Measurements from ENCODE around the gene PRPF38A. TPM values are rescaled to one million over a fixed set of nuclear protein-coding genes. Genes with fewer than 3 reads are reported as not detected.

The PRPF38A gene
- polyA plus RNA-seq, 3 donors = 19.7 to 30.9 (median 25.2) TPM

GRCh38 chr1:52413410-52413989, 9.1 kb downstream of the PRPF38A start:
- Histone ChIP-seq H3K4me1 (ENCODE audit: control insufficient read depth in 1 of 2, insufficient read depth in 2 of 2, low read length in 2 of 2) (no peaks in the 10 kb centered on the region), H4K20me1 (ENCODE audit: insufficient read depth, low read length) (peaks cover 8% of the 10 kb centered on the region), H3K4me3 (replicated peaks in 1 of 3; ENCODE audit: low read depth in 2 of 3, low read length in 3 of 3) (no peak overlapping the region), H3K36me3 (replicated peaks in 1 of 2; ENCODE audit: control insufficient read depth in 1 of 2, insufficient read depth in 2 of 2, low read length in 2 of 2) (peaks cover 91 to 96% of the 10 kb centered on the region in 2 donors), H3K9ac (ENCODE audit: insufficient read depth, low read length, poor library complexity, severe bottlenecking) (no peak overlapping the region), H3K79me2 (ENCODE audit: insufficient read depth, low read length) (peaks cover 12% of the 10 kb centered on the region), H3K9me3 (replicated peaks in 1 of 2; ENCODE audit: control insufficient read depth in 1 of 2, insufficient read depth in 1 of 2, low read length in 2 of 2) (no peaks in the 10 kb centered on the region), H3K27ac (ENCODE audit: low read depth in 1 of 2, low read length in 2 of 2) (no peak overlapping the region), H2AFZ (ENCODE audit: insufficient read depth, low read depth, low read length, poor library complexity, severe bottlenecking) (no peak overlapping the region), H3K27me3 (ENCODE audit: control insufficient read depth in 2 of 2, insufficient read depth in 2 of 2, low read length in 2 of 2) (no peaks in the 10 kb centered on the region), H3K4me2 (replicated peaks; ENCODE audit: extremely low read depth, low read length, poor library complexity, severe bottlenecking) (no peak overlapping the region)
- Mint-ChIP-seq H3K27ac (no peak overlapping the region), H3K4me1 (no peaks in the 10 kb centered on the region), H3K9me3 (no peaks in the 10 kb centered on the region), H3K36me3 (peaks cover 79 to 89% of the 10 kb centered on the region in 2 donors), H3K4me3 (no peak overlapping the region), H3K27me3 (ENCODE audit: low read depth in 3 of 3) (no peaks in the 10 kb centered on the region)
- TF ChIP-seq CTCF (IDR thresholded peaks at IDR 0.05) = no peak
- DNase-seq = no peak
- intact Hi-C loops (cut with micrococcal nuclease) = no loop called here
- WGBS (ENCODE audit: insufficient coverage) = 95% methylated on average over 8 of the region's 10 CpGs

- H3K27me3 ChIP-seq (ENCODE audit: control insufficient read depth in 2 of 2, insufficient read depth in 2 of 2, low read length in 2 of 2) = no peaks in the 10 kb centered on the region
- H3K4me2 ChIP-seq (replicated peaks; ENCODE audit: extremely low read depth, low read length, poor library complexity, severe bottlenecking) = no peak overlapping the region
- H4K20me1 ChIP-seq (ENCODE audit: insufficient read depth, low read length) = peaks cover 8% of the 10 kb centered on the region
- Mint-ChIP-seq H3K4me1 (no peaks in the 10 kb centered on the region), H3K4me3 (no peak overlapping the region), H3K27ac (peak overlapping the region in 2 of 7 donors; percentile 16 to 25), H3K9me3 (no peaks in the 10 kb centered on the region), H3K27me3 (ENCODE audit: low read depth in 3 of 3) (no peaks in the 10 kb centered on the region), H3K36me3 (peaks cover 83 to 94% of the 10 kb centered on the region in 2 donors)
- intact Hi-C loops (cut with micrococcal nuclease) = no loop called here
- H3K27ac ChIP-seq (ENCODE audit: low read depth in 1 of 2, low read length in 2 of 2) = peak overlapping the region in 1 of 2 donors; percentile 0
- TF ChIP-seq CTCF (IDR thresholded peaks at IDR 0.05) = no peak
- H3K9me3 ChIP-seq (replicated peaks in 1 of 2; ENCODE audit: control insufficient read depth in 1 of 2, insufficient read depth in 1 of 2, low read length in 2 of 2) = no peaks in the 10 kb centered on the region
- H3K9ac ChIP-seq (ENCODE audit: insufficient read depth, low read length, poor library complexity, severe bottlenecking) = no peak overlapping the region
- H3K4me1 ChIP-seq (ENCODE audit: control insufficient read depth in 1 of 2, insufficient read depth in 2 of 2, low read length in 2 of 2) = no peaks in the 10 kb centered on the region
- DNase-seq = no peak
- H3K79me2 ChIP-seq (ENCODE audit: insufficient read depth, low read length) = no peaks in the 10 kb centered on the region
- H2AFZ ChIP-seq (ENCODE audit: insufficient read depth, low read depth, low read length, poor library complexity, severe bottlenecking) = no peak overlapping the region
- no peak overlapping the region for H3K4me3 ChIP-seq (replicated peaks in 1 of 3; ENCODE audit: low read depth in 2 of 3, low read length in 3 of 3)
- peaks cover 85 to 96% of the 10 kb centered on the region in 2 donors for H3K36me3 ChIP-seq (replicated peaks in 1 of 2; ENCODE audit: control insufficient read depth in 1 of 2, insufficient read depth in 2 of 2, low read length in 2 of 2)
Measured at GRCh38 chr1:52414942-52415341, 10.5 kb downstream of the PRPF38A start.

Measured in CD14-positive monocyte (primary cell).